Neural progenitor cell (in vitro differentiated cells): ENCODE data around the gene C2CD5. TPM values are rescaled to one million over a fixed set of nuclear protein-coding genes. Genes with fewer than 3 reads are reported as not detected.

Experiments used
- DNase-seq: peaks from one replicate; pipeline ENCODE4 v3.0.0-alpha.2; 2016; ENCODE audit warnings: low spot score
- H2AFZ ChIP-seq: fragments of 200-600 bp; sonication (generic); replicated peaks from 2 replicates; pipeline ENCODE4 v1.6.1; 2016; ENCODE audit warnings: antibody characterized with exemption
- H3F3A ChIP-seq: fragments of 200-600 bp; sonication (generic); 2 replicates; pipeline ENCODE4 v1.6.1; 2016; ENCODE audit warnings: antibody characterized with exemption, low read depth
- H3K27ac ChIP-seq: fragments of 200-600 bp; sonication (generic); 2 replicates; pipeline ENCODE4 v1.5.1; 2016; ENCODE audit warnings: mild to moderate bottlenecking
- H3K27me3 ChIP-seq: fragments of 200-600 bp; sonication (generic); 2 replicates; pipeline ENCODE4 v1.6.1; 2016; ENCODE audit warnings: mild to moderate bottlenecking, moderate library complexity
- H3K36me3 ChIP-seq: fragments of 200-600 bp; sonication (generic); 2 replicates; pipeline ENCODE4 v1.5.1; 2016
- H3K4me1 ChIP-seq: fragments of 200-600 bp; sonication (generic); 2 replicates; pipeline ENCODE4 v1.6.1; 2016; ENCODE audit warnings: mixed run types
- H3K4me2 ChIP-seq: fragments of 200-600 bp; sonication (generic); 2 replicates; pipeline ENCODE4 v1.6.1; 2016
- H3K4me3 ChIP-seq: fragments of 200-600 bp; sonication (generic); 2 replicates; pipeline ENCODE4 v1.5.1; 2016
- H3K79me2 ChIP-seq: fragments of 200-600 bp; sonication (generic); 2 replicates; pipeline ENCODE4 v1.6.1; 2016; ENCODE audit warnings: low read depth
- H3K9ac ChIP-seq: fragments of 200-600 bp; sonication (generic); 2 replicates; pipeline ENCODE4 v1.6.1; 2016
- H3K9me3 ChIP-seq: fragments of 200-600 bp; sonication (generic); 2 replicates; pipeline ENCODE4 v1.5.1; 2016; ENCODE audit warnings: low read depth
- H4K20me1 ChIP-seq: fragments of 200-600 bp; sonication (generic); 2 replicates; pipeline ENCODE4 v1.6.1; 2016; ENCODE audit warnings: low read depth
- H3K27ac Mint-ChIP-seq: 3 replicates; pipeline ENCODE4 v1.8.0; 2021; ENCODE audit warnings: mixed read lengths
- H3K27me3 Mint-ChIP-seq: 2 replicates; pipeline ENCODE4 v1.8.0; 2022; ENCODE audit warnings: low read depth, mild to moderate bottlenecking, inconsistent platforms, moderate library complexity, mixed read lengths; ENCODE audit not compliant: insufficient read depth
- H3K36me3 Mint-ChIP-seq: 3 replicates; pipeline ENCODE4 v1.8.0; 2021; ENCODE audit warnings: mixed read lengths
- H3K4me1 Mint-ChIP-seq: 3 replicates; pipeline ENCODE4 v1.8.0; 2021; ENCODE audit warnings: mixed read lengths
- H3K4me3 Mint-ChIP-seq: 3 replicates; pipeline ENCODE4 v1.8.0; 2021; ENCODE audit warnings: mild to moderate bottlenecking, moderate library complexity, mixed read lengths
- H3K9me3 Mint-ChIP-seq: 3 replicates; pipeline ENCODE4 v1.8.0; 2020; ENCODE audit warnings: mixed read lengths
- EZH2 ChIP-seq: fragments of 200-600 bp; sonication (generic); IDR thresholded peaks from 2 replicates; pipeline ENCODE4 v1.6.1; 2017; ENCODE audit warnings: antibody characterized with exemption, mild to moderate bottlenecking, moderate library complexity
- EZH2phosphoT487 ChIP-seq: fragments of 200-600 bp; sonication (generic); IDR thresholded peaks from 2 replicates; pipeline ENCODE4 v1.6.1; 2017; ENCODE audit warnings: antibody characterized with exemption
- total RNA-seq: library from RNA; depleted of rRNA; stranded (reverse); fragments of >200 nt; gene quantifications from 2 replicates; pipeline ENCODE4 v1.2.3, GENCODE V29; 2015; ENCODE audit warnings: low replicate concordance
- TF ChIP-seq, protein P1 (sequence below): fragments of 200-600 bp; sonication (generic); IDR thresholded peaks from 2 replicates; pipeline ENCODE4 v1.5.1; 2017; ENCODE audit warnings: antibody characterized with exemption, mild to moderate bottlenecking

C2CD5 gene
- total RNA-seq, 1 donor from 2014 or later = 86.9 TPM

DNA sequence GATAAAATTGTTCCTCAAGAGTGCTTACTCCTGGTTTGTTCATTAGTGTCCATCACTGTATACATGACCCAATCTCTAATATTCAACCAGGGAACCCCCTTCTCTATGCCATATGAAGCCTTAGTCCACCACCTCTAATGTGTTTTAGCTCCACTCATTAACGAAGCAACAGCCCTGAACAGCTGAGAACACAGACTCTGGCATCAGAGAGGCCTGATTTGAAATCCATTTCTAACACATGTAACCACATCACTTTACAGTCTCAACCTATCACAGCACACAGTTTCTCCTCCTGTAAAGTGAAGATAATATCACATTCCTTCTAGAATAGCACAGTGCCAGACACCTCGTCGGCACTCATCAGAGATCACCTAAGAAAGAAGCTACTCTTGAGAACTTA lies 64.3 kb downstream of the C2CD5 start:
- H3K4me3 Mint-ChIP-seq = no peak overlapping the region
- peaks cover 20% of the 10 kb centered on the region for H3K36me3 Mint-ChIP-seq
- H3K4me1 Mint-ChIP-seq = peaks cover 5% of the 10 kb centered on the region
- no peak overlapping the region for H3K4me3 ChIP-seq
- TF ChIP-seq EZH2phosphoT487 (no peak), EZH2 (no peak)
- TF ChIP-seq, protein P1, sequence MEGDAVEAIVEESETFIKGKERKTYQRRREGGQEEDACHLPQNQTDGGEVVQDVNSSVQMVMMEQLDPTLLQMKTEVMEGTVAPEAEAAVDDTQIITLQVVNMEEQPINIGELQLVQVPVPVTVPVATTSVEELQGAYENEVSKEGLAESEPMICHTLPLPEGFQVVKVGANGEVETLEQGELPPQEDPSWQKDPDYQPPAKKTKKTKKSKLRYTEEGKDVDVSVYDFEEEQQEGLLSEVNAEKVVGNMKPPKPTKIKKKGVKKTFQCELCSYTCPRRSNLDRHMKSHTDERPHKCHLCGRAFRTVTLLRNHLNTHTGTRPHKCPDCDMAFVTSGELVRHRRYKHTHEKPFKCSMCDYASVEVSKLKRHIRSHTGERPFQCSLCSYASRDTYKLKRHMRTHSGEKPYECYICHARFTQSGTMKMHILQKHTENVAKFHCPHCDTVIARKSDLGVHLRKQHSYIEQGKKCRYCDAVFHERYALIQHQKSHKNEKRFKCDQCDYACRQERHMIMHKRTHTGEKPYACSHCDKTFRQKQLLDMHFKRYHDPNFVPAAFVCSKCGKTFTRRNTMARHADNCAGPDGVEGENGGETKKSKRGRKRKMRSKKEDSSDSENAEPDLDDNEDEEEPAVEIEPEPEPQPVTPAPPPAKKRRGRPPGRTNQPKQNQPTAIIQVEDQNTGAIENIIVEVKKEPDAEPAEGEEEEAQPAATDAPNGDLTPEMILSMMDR = no peak
- no peak overlapping the region for H3K9ac ChIP-seq
- H3K27ac Mint-ChIP-seq = peak overlapping the region; percentile 57
- no peak overlapping the region for H3K27ac ChIP-seq
- H3K27me3 Mint-ChIP-seq = no peaks in the 10 kb centered on the region
- peaks cover 11% of the 10 kb centered on the region for H3K36me3 ChIP-seq
- no peaks in the 10 kb centered on the region for H3F3A ChIP-seq
- H3K4me2 ChIP-seq = no peak overlapping the region
- H2AFZ ChIP-seq = no peak overlapping the region
- no peaks in the 10 kb centered on the region for H3K4me1 ChIP-seq
- DNase-seq = no peak
- no peaks in the 10 kb centered on the region for H3K9me3 Mint-ChIP-seq
- no peaks in the 10 kb centered on the region for H3K9me3 ChIP-seq
- no peaks in the 10 kb centered on the region for H4K20me1 ChIP-seq
- H3K79me2 ChIP-seq = no peaks in the 10 kb centered on the region
- H3K27me3 ChIP-seq = no peaks in the 10 kb centered on the region

DNA sequence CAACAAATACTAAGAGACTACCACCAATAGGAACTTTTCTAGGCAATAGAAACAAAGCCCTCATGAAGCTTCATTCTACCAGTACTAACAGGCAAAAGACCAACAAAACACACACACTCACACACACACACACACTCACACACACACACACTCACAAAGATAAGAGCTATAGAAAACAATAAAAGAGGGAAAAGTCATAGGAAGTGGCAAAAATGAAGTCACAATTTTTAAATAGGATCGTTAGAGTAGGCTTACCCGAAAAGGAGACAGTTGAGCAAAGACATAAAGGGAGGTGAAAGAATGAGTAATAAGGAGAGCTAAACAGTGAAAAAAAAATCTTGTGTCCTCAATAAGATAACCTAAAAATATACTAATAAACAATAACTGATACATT lies 66.5 kb downstream of the C2CD5 start:
- TF ChIP-seq, protein P1 = no peak
- TF ChIP-seq EZH2phosphoT487 (no peak), EZH2 (no peak)
- Histone ChIP-seq H4K20me1 (no peaks in the 10 kb centered on the region), H3K36me3 (peaks cover 10% of the 10 kb centered on the region), H2AFZ (no peak overlapping the region), H3K9me3 (no peaks in the 10 kb centered on the region), H3F3A (no peaks in the 10 kb centered on the region), H3K27me3 (no peaks in the 10 kb centered on the region), H3K79me2 (no peaks in the 10 kb centered on the region), H3K27ac (no peak overlapping the region), H3K4me1 (no peaks in the 10 kb centered on the region), H3K9ac (no peak overlapping the region), H3K4me3 (no peak overlapping the region), H3K4me2 (no peak overlapping the region)
- Mint-ChIP-seq H3K9me3 (no peaks in the 10 kb centered on the region), H3K36me3 (peaks cover 16% of the 10 kb centered on the region), H3K4me3 (no peak overlapping the region), H3K4me1 (peaks cover 5% of the 10 kb centered on the region), H3K27ac (peak overlapping the region; percentile 6), H3K27me3 (no peaks in the 10 kb centered on the region)
- DNase-seq = no peak

DNA sequence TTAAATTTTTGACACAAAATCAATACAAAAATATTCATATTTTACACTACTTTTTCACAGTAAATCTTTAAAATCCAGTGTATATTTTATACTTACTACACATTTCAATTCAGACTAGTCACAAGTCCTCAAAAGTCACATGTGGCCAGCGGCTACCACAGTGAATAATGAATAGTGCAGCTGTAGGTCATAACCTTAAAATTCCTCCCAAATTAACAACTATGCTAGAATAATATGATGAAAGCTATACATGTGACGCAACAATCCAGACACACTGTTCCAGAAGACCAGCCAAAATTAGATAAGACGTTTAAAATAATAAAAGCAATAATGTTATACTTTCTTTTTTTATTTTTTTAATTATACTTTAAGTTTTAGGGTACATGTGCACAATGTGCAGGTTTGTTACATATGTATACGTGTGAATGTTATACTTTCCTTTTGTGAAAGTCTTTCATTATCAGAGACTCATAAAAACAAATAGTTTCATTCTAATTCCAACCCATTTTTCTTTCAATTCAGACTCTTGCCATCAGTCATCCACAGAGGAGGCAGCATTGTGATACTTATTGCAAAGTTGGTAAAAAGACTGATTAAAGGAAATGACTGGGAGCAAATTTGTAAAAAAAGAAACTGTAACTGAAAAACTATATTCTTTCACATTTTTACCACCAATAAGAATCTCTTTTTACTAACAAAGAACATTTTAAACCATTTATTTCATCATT lies 67.0 kb downstream of the C2CD5 start:
- no peaks in the 10 kb centered on the region for H3K9me3 Mint-ChIP-seq
- Histone ChIP-seq H3K9ac (no peak overlapping the region), H3F3A (no peaks in the 10 kb centered on the region), H3K79me2 (no peaks in the 10 kb centered on the region), H4K20me1 (no peaks in the 10 kb centered on the region), H3K36me3 (peaks cover 4% of the 10 kb centered on the region), H3K27ac (no peak overlapping the region), H3K4me1 (no peaks in the 10 kb centered on the region), H3K9me3 (no peaks in the 10 kb centered on the region), H3K4me3 (no peak overlapping the region), H3K27me3 (no peaks in the 10 kb centered on the region), H3K4me2 (no peak overlapping the region), H2AFZ (no peak overlapping the region)
- DNase-seq = no peak
- no peaks in the 10 kb centered on the region for H3K27me3 Mint-ChIP-seq
- no peak overlapping the region for H3K27ac Mint-ChIP-seq
- no peak overlapping the region for H3K4me3 Mint-ChIP-seq
- peaks cover 5% of the 10 kb centered on the region for H3K4me1 Mint-ChIP-seq
- TF ChIP-seq, protein P1 = no peak
- TF ChIP-seq EZH2phosphoT487 = no peak
- TF ChIP-seq EZH2 = no peak
- H3K36me3 Mint-ChIP-seq = peaks cover 14% of the 10 kb centered on the region
